Astrocyte (in vitro differentiated cells and primary cell): Measurements from ENCODE around the gene NRN1L.

Experiments
- EZH2 ChIP-seq: IDR thresholded peaks from 2 replicates; pipeline ENCODE4 v1.6.1; 2012; ENCODE audit warnings: mild to moderate bottlenecking, low read length, inconsistent platforms; ENCODE audit not compliant: insufficient read depth
- TF ChIP-seq, protein P1 (sequence below): IDR thresholded peaks from 2 replicates; pipeline ENCODE4 v1.5.1; 2011; ENCODE audit warnings: low read depth, mild to moderate bottlenecking, inconsistent platforms, low read length, moderate library complexity; ENCODE audit not compliant: insufficient read depth

GRCh38 chr16:67872131-67872630, 12.5 kb upstream of the NRN1L start:
- TF ChIP-seq, protein P1, sequence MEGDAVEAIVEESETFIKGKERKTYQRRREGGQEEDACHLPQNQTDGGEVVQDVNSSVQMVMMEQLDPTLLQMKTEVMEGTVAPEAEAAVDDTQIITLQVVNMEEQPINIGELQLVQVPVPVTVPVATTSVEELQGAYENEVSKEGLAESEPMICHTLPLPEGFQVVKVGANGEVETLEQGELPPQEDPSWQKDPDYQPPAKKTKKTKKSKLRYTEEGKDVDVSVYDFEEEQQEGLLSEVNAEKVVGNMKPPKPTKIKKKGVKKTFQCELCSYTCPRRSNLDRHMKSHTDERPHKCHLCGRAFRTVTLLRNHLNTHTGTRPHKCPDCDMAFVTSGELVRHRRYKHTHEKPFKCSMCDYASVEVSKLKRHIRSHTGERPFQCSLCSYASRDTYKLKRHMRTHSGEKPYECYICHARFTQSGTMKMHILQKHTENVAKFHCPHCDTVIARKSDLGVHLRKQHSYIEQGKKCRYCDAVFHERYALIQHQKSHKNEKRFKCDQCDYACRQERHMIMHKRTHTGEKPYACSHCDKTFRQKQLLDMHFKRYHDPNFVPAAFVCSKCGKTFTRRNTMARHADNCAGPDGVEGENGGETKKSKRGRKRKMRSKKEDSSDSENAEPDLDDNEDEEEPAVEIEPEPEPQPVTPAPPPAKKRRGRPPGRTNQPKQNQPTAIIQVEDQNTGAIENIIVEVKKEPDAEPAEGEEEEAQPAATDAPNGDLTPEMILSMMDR: no peak
- TF ChIP-seq EZH2: no peak
